Stimulated activated naive B cell treated with anti-CD40 and anti-IgM and Interleukin-4, amounts not matched to agents 10 μg/mL and 1 μg/mL and 100 μg/mL, for 72 hours (primary cell): ENCODE measurements around the gene MBD3L4.
"Not testable (repeated sequence)": the region's sequence is repeated elsewhere in the genome, so short reads cannot be mapped to it uniquely, and the experiment has no call there.

Experiments used
- ATAC-seq, 2 donors: fragments of 150-1000 bp; cut with Tn5 transposase; replicated peaks; 2 replicates each; pipeline ENCODE4 v1.10.0; 2021; ENCODE audit warnings: moderate library complexity in 1 of 2
- DNase-seq: peaks from one replicate; pipeline ENCODE4 v3.0.0; 2021
- H3K27ac Mint-ChIP-seq: one replicate; pipeline ENCODE4 v1.8.0; 2022; ENCODE audit warnings: mild to moderate bottlenecking, mixed read lengths
- H3K27me3 Mint-ChIP-seq, 2 donors: one replicate each; pipeline ENCODE4 v1.8.0; 2022; ENCODE audit warnings: mixed read lengths in 2 of 2
- H3K36me3 Mint-ChIP-seq, 2 donors: one replicate each; pipeline ENCODE4 v1.8.0; 2022; ENCODE audit warnings: mixed read lengths in 2 of 2, mild to moderate bottlenecking in 1 of 2
- H3K4me1 Mint-ChIP-seq, 2 donors: one replicate each; pipeline ENCODE4 v1.8.0; 2022; ENCODE audit warnings: mixed read lengths in 2 of 2, mild to moderate bottlenecking in 1 of 2
- H3K4me3 Mint-ChIP-seq, 2 donors: one replicate each; pipeline ENCODE4 v1.8.0; 2022; ENCODE audit warnings: mild to moderate bottlenecking in 2 of 2, mixed read lengths in 2 of 2, moderate library complexity in 1 of 2
- H3K9me3 Mint-ChIP-seq, 2 donors: one replicate each; pipeline ENCODE4 v1.8.0; 2022; ENCODE audit warnings: mixed read lengths in 2 of 2, mild to moderate bottlenecking in 1 of 2

MBD3L4 gene

GRCh38 chr19:7040079-7040478 is at the start of gene MBD3L4:
MBD3L4 (minus strand) TSS chr19:7040179; CDS start chr19:7040144, 35 bp downstream.
- not testable (repeated sequence) for H3K27me3 Mint-ChIP-seq, ATAC-seq, DNase-seq, H3K4me1 Mint-ChIP-seq, H3K9me3 Mint-ChIP-seq, H3K4me3 Mint-ChIP-seq, H3K36me3 Mint-ChIP-seq, H3K27ac Mint-ChIP-seq

- H3K9me3 Mint-ChIP-seq = peaks cover 13 to 21% of the 10 kb centered on the region in 2 donors
- peaks cover 42 to 72% of the 10 kb centered on the region in 2 donors for H3K36me3 Mint-ChIP-seq
- no peak for DNase-seq
- no peak for ATAC-seq
- H3K27ac Mint-ChIP-seq = no peak overlapping the region
- no peaks in the 10 kb centered on the region for H3K4me1 Mint-ChIP-seq
- H3K27me3 Mint-ChIP-seq = no peaks in the 10 kb centered on the region
- no peak overlapping the region for H3K4me3 Mint-ChIP-seq
Measured at GRCh38 chr19:7088999-7089398, 49.0 kb upstream of the MBD3L4 start.

- no peak for ATAC-seq
- H3K9me3 Mint-ChIP-seq = peaks cover 27% of the 10 kb centered on the region in 2 donors
- no peaks in the 10 kb centered on the region for H3K27me3 Mint-ChIP-seq
- no peak overlapping the region for H3K27ac Mint-ChIP-seq
- H3K36me3 Mint-ChIP-seq = peaks cover 74 to 88% of the 10 kb centered on the region in 2 donors
- no peaks in the 10 kb centered on the region for H3K4me1 Mint-ChIP-seq
- peak overlapping the region in 1 of 2 donors; percentile 17 for H3K4me3 Mint-ChIP-seq
- no peak for DNase-seq
Measured at GRCh38 chr19:7083076-7083956, 43.3 kb upstream of the MBD3L4 start.

- Mint-ChIP-seq H3K27me3 (no peaks in the 10 kb centered on the region), H3K4me3 (no peak overlapping the region)
Measured at GRCh38 chr19:7078008-7078407, 38.0 kb upstream of the MBD3L4 start.

GRCh38 chr19:7076151-7076550 is 36.2 kb upstream of the MBD3L4 start:
- Mint-ChIP-seq H3K9me3 (peaks cover 14 to 20% of the 10 kb centered on the region in 2 donors), H3K27me3 (no peaks in the 10 kb centered on the region), H3K36me3 (peaks cover 74 to 87% of the 10 kb centered on the region in 2 donors), H3K4me1 (peaks cover 6% of the 10 kb centered on the region in 2 donors), H3K27ac (no peak overlapping the region), H3K4me3 (no peak overlapping the region)
- no peak for DNase-seq
- no peak for ATAC-seq

More at GRCh38 chr19:7078008-7078407, 38.0 kb upstream of the MBD3L4 start:
- Mint-ChIP-seq H3K9me3 (peaks cover 20 to 25% of the 10 kb centered on the region in 2 donors), H3K36me3 (peaks cover 83 to 93% of the 10 kb centered on the region in 2 donors), H3K4me1 (peaks cover 0 to 2% of the 10 kb centered on the region in 2 donors), H3K27ac (no peak overlapping the region)
- DNase-seq (no peak), ATAC-seq (no peak)

GRCh38 chr19:7074705-7075282 is 34.8 kb upstream of the MBD3L4 start:
- H3K27ac Mint-ChIP-seq = no peak overlapping the region
- no peak for ATAC-seq
- no peak for DNase-seq
- peaks cover 14% of the 10 kb centered on the region in 2 donors for H3K9me3 Mint-ChIP-seq
- H3K27me3 Mint-ChIP-seq = no peaks in the 10 kb centered on the region
- peak overlapping the region in 1 of 2 donors; percentile 36 for H3K4me3 Mint-ChIP-seq
- peaks cover 6 to 7% of the 10 kb centered on the region in 2 donors for H3K4me1 Mint-ChIP-seq
- H3K36me3 Mint-ChIP-seq = peaks cover 60 to 75% of the 10 kb centered on the region in 2 donors

GRCh38 chr19:7072541-7072940 is 32.6 kb upstream of the MBD3L4 start:
- Mint-ChIP-seq H3K27ac (no peak overlapping the region), H3K4me3 (no peak overlapping the region), H3K27me3 (no peaks in the 10 kb centered on the region), H3K4me1 (peaks cover 10 to 19% of the 10 kb centered on the region in 2 donors), H3K9me3 (peaks cover 4 to 5% of the 10 kb centered on the region in 2 donors), H3K36me3 (peaks cover 38 to 58% of the 10 kb centered on the region in 2 donors)
- ATAC-seq (no peak), DNase-seq (no peak)

- Mint-ChIP-seq H3K36me3 (peaks cover 15 to 32% of the 10 kb centered on the region in 2 donors), H3K9me3 (peaks cover 0 to 3% of the 10 kb centered on the region in 2 donors), H3K27ac (peak overlapping the region; percentile 95), H3K4me3 (peak overlapping the region; percentile 92 to 97), H3K4me1 (peaks cover 10 to 19% of the 10 kb centered on the region in 2 donors), H3K27me3 (no peaks in the 10 kb centered on the region)
- peak; percentile 26 to 43 for ATAC-seq
- no peak for DNase-seq
Measured at GRCh38 chr19:7069904-7070226, 29.9 kb upstream of the MBD3L4 start.

- peak within 1 kb of the TSS; percentile 92 to 97 for H3K4me3 Mint-ChIP-seq
Measured at GRCh38 chr19:7069042-7069903, 29.3 kb upstream of the MBD3L4 start, which contains the start of gene ZNF557. ZNF557 (plus strand) TSS chr19:7069703; CDS start chr19:7075075, 5,372 bp downstream.

GRCh38 chr19:7068599-7068998 is 28.6 kb upstream of the MBD3L4 start:
- DNase-seq = no peak
- Mint-ChIP-seq H3K4me1 (peaks cover 8 to 19% of the 10 kb centered on the region in 2 donors), H3K27me3 (no peaks in the 10 kb centered on the region), H3K4me3 (peak overlapping the region; percentile 92 to 97), H3K36me3 (peaks cover 9 to 20% of the 10 kb centered on the region in 2 donors), H3K27ac (no peak overlapping the region), H3K9me3 (peaks cover 0 to 2% of the 10 kb centered on the region in 2 donors)
- ATAC-seq = no peak

More at GRCh38 chr19:7069042-7069903, 29.3 kb upstream of the MBD3L4 start, which contains the start of gene ZNF557:
- Mint-ChIP-seq H3K9me3 (peaks cover 0 to 2% of the 10 kb centered on the region in 2 donors), H3K4me1 (peaks cover 8 to 19% of the 10 kb centered on the region in 2 donors), H3K27me3 (no peaks in the 10 kb centered on the region), H3K36me3 (peaks cover 12 to 26% of the 10 kb centered on the region in 2 donors), H3K27ac (peak within 1 kb of the TSS; percentile 95)
- DNase-seq (peak; percentile 97), ATAC-seq (peak; percentile 93 to 96)

- Mint-ChIP-seq H3K27ac (no peak overlapping the region), H3K36me3 (peaks cover 8 to 16% of the 10 kb centered on the region in 2 donors), H3K9me3 (peaks cover 0 to 2% of the 10 kb centered on the region in 2 donors), H3K4me1 (peaks cover 8 to 19% of the 10 kb centered on the region in 2 donors), H3K27me3 (no peaks in the 10 kb centered on the region), H3K4me3 (no peak overlapping the region)
- DNase-seq = no peak
- no peak for ATAC-seq
Measured at GRCh38 chr19:7067716-7068115, 27.7 kb upstream of the MBD3L4 start.

- H3K27ac Mint-ChIP-seq, ATAC-seq, H3K27me3 Mint-ChIP-seq, H3K9me3 Mint-ChIP-seq, DNase-seq, H3K4me3 Mint-ChIP-seq: not testable (repeated sequence)
- peaks cover 4 to 13% of the 10 kb centered on the region in 2 donors for H3K4me1 Mint-ChIP-seq
- peaks cover 3 to 10% of the 10 kb centered on the region in 2 donors for H3K36me3 Mint-ChIP-seq
Measured at GRCh38 chr19:7067122-7067521, 27.1 kb upstream of the MBD3L4 start.

GRCh38 chr19:7063764-7064418 is 23.9 kb upstream of the MBD3L4 start:
- no peak overlapping the region for H3K27ac Mint-ChIP-seq
- H3K36me3 Mint-ChIP-seq = peaks cover 0 to 1% of the 10 kb centered on the region in 2 donors
- ATAC-seq (no peak), DNase-seq (no peak)
- H3K9me3 Mint-ChIP-seq = peaks cover 0 to under 1% of the 10 kb centered on the region in 2 donors
- H3K4me3 Mint-ChIP-seq = no peak overlapping the region
- H3K4me1 Mint-ChIP-seq = peaks cover 2 to 3% of the 10 kb centered on the region in 2 donors
- no peaks in the 10 kb centered on the region for H3K27me3 Mint-ChIP-seq
